ENCODE data around the gene U2AF1L4. TPM values are rescaled to one million over a fixed set of nuclear protein-coding genes. Genes with fewer than 3 reads are reported as not detected.
A peak's percentile ranks its signal among the peaks of the same experiment; 100 is the strongest.

Gene U2AF1L4
- total and polyA plus RNA-seq, 7 donors, result 12.7 to 53.5 (median 18.2) TPM

DNA sequence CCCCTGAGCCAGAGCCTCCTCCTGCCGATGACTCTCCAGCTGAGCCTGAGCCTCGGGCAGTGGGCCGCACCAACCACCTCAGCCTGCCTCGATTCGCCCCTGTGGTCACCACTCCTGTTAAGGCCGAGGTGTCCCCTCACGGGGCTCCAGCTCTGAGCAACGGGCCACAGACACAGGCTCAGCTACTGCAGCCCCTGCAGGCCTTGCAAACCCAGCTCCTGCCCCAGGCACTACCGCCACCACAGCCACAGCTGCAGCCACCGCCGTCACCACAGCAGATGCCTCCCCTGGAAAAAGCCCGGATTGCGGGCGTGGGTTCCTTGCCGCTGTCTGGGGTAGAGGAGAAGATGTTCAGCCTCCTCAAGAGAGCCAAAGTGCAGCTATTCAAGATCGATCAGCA is 23.8 kb downstream of the U2AF1L4 start:
- WGBS, 2 donors, result 95 to 96% methylated on average over 16 of the region's 16 CpGs
- no peaks in the 10 kb centered on the region for H3K9me3 ChIP-seq
- H3K36me3 ChIP-seq, result peaks cover 41 to 69% (median 48%) of the 10 kb centered on the region in 4 donors
- H3K4me3 ChIP-seq, result no peak overlapping the region
- H3K4me1 ChIP-seq, result peaks cover 0 to 23% (median 16%) of the 10 kb centered on the region in 4 donors
- no peak overlapping the region for H3K27ac ChIP-seq
- H3K27me3 ChIP-seq, result no peaks in the 10 kb centered on the region
- intact Hi-C loops (cut with DNase I), result no loop called here
- TF ChIP-seq, protein P1, sequence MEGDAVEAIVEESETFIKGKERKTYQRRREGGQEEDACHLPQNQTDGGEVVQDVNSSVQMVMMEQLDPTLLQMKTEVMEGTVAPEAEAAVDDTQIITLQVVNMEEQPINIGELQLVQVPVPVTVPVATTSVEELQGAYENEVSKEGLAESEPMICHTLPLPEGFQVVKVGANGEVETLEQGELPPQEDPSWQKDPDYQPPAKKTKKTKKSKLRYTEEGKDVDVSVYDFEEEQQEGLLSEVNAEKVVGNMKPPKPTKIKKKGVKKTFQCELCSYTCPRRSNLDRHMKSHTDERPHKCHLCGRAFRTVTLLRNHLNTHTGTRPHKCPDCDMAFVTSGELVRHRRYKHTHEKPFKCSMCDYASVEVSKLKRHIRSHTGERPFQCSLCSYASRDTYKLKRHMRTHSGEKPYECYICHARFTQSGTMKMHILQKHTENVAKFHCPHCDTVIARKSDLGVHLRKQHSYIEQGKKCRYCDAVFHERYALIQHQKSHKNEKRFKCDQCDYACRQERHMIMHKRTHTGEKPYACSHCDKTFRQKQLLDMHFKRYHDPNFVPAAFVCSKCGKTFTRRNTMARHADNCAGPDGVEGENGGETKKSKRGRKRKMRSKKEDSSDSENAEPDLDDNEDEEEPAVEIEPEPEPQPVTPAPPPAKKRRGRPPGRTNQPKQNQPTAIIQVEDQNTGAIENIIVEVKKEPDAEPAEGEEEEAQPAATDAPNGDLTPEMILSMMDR (IDR thresholded peaks at IDR 0.05), result no peak
- TF ChIP-seq POLR2AphosphoS5 (IDR thresholded peaks at IDR 0.05) (no peak), POLR2A (IDR thresholded peaks at IDR 0.05) (no peak), EP300 (IDR thresholded peaks at IDR 0.05) (no peak)
- DNase-seq, result no peak

DNA sequence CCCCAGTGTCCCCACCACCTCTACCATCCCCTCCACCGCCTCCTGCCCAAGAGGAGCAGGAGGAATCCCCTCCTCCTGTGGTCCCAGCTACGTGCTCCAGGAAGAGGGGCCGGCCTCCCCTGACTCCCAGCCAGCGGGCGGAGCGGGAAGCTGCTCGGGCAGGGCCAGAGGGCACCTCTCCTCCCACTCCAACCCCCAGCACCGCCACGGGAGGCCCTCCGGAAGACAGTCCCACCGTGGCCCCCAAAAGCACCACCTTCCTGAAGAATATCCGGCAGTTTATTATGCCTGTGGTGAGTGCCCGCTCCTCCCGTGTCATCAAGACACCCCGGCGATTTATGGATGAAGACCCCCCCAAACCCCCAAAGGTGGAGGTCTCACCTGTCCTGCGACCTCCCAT is 24.6 kb downstream of the U2AF1L4 start:
- Histone ChIP-seq H3K27me3 (no peaks in the 10 kb centered on the region), H3K9me3 (no peaks in the 10 kb centered on the region), H3K36me3 (peaks cover 34 to 62% (median 41%) of the 10 kb centered on the region in 4 donors), H3K4me3 (no peak overlapping the region), H3K27ac (no peak overlapping the region), H3K4me1 (peaks cover 0 to 30% (median 23%) of the 10 kb centered on the region in 4 donors)
- WGBS, 2 donors, result 91 to 94% methylated on average over 17 of the region's 17 CpGs
- intact Hi-C loops (cut with DNase I), result no loop called here
- TF ChIP-seq, protein P1 (IDR thresholded peaks at IDR 0.05), result no peak
- TF ChIP-seq POLR2AphosphoS5 (IDR thresholded peaks at IDR 0.05) (no peak), POLR2A (IDR thresholded peaks at IDR 0.05) (no peak), EP300 (IDR thresholded peaks at IDR 0.05) (no peak)
- no peak for DNase-seq

DNA sequence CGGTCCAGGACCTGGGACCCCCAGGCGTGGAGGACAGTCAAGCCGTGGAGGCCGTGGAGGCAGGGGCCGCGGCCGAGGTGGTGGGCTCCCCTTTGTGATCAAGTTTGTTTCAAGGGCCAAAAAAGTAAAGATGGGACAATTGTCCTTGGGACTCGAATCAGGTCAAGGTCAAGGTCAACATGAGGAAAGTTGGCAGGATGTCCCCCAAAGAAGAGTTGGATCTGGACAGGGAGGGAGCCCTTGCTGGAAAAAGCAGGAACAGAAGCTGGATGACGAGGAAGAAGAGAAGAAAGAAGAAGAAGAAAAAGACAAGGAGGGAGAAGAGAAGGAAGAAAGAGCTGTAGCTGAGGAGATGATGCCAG is 25.1 kb downstream of the U2AF1L4 start:
- TF ChIP-seq EP300 (IDR thresholded peaks at IDR 0.05), result no peak
- TF ChIP-seq, protein P1 (IDR thresholded peaks at IDR 0.05), result no peak
- no peak for TF ChIP-seq POLR2AphosphoS5 (IDR thresholded peaks at IDR 0.05)
- TF ChIP-seq POLR2A (IDR thresholded peaks at IDR 0.05), result no peak
- WGBS, 2 donors, result 92 to 94% methylated on average over 9 of the region's 9 CpGs
- intact Hi-C loops (cut with DNase I), result no loop called here
- H3K36me3 ChIP-seq, result peaks cover 29 to 57% (median 36%) of the 10 kb centered on the region in 4 donors
- H3K27me3 ChIP-seq, result no peaks in the 10 kb centered on the region
- no peak overlapping the region for H3K4me3 ChIP-seq
- H3K27ac ChIP-seq, result no peak overlapping the region
- H3K9me3 ChIP-seq, result no peaks in the 10 kb centered on the region
- DNase-seq, result no peak
- H3K4me1 ChIP-seq, result peaks cover 0 to 33% (median 28%) of the 10 kb centered on the region in 4 donors

DNA sequence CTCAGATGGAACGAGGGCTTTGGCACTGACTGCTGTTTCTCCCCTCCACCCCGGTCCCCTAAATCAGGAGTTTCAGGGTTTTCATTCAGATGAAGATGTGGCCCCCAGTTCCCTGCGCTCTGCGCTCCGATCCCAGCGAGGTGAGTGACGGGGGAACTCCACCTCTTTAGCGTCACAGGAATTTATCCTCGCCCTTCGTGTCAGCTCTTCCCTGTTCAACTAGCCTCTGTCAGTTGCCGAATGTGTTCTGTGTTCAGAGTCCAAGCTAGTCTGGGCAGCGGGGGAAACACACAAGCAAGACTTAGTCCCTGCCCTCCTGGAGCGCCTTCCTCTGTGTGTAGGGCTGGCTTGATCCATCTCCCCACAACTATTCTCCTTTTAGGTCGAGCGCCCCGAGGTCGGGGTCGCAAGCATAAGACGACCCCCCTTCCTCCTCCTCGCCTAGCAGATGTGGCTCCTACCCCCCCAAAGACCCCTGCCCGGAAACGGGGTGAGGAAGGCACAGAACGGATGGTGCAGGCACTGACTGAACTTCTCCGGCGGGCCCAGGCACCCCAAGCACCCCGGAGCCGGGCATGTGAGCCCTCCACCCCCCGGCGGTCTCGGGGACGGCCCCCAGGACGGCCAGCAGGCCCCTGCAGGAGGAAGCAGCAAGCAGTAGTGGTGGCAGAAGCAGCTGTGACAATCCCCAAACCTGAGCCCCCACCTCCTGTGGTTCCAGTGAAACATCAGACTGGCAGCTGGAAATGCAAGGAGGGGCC is 25.6 kb downstream of the U2AF1L4 start:
- Histone ChIP-seq H3K27me3 (no peaks in the 10 kb centered on the region), H3K4me3 (peak overlapping the region in 1 of 4 donors; percentile 85), H3K9me3 (no peaks in the 10 kb centered on the region), H3K27ac (peak overlapping the region; percentile 88 to 97 (median 93)), H3K36me3 (peaks cover 23 to 52% (median 30%) of the 10 kb centered on the region in 4 donors), H3K4me1 (peaks cover 0 to 33% (median 28%) of the 10 kb centered on the region in 4 donors)
- no peak for DNase-seq
- WGBS, 2 donors, result 91 to 92% methylated on average over 32 of the region's 32 CpGs
- no peak for TF ChIP-seq POLR2AphosphoS5 (IDR thresholded peaks at IDR 0.05)
- intact Hi-C loops (cut with DNase I), result loop anchor here (2.0 to 5.0 kb wide), 2 partner anchors 21 to 92 kb away; partner anchors contain the start of gene RBM42

DNA sequence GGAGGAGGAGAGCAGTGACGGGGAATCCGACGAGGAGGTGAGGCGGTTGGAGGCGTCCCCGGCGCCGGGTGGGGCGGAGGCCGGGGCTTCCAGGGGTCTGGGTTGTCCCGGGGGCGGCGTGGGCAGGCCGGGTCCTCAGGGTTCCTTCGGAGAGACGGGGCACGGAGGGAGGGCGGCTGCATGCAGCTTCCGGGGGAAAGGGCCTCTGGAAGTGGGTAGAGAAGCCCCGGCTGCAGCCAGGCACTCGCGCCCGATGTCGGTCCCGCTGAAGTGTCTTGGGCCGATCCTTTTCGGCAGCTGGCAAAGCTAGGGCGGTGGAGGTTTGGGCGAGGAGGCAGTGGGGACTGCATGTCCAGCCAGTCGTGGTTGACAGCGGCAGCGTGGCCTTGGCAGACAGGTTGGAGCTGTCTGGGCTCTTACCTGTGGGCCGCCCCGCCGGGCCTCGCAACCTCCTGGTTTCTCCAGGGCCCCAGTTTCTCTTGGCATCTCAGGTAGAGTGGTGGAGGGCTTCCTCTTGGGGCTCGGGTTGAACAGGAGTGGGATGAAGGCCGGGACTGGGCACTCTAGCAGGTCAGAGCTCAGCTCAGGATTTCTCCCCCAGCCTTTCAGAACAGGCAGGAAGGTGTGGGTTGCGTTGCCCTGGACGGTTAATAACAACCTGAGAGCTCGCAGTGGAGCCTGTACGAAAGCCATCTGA is 26.7 kb downstream of the U2AF1L4 start:
- TF ChIP-seq, protein P1 (IDR thresholded peaks at IDR 0.05), result no peak
- TF ChIP-seq EP300 (IDR thresholded peaks at IDR 0.05), result no peak
- no peak for TF ChIP-seq POLR2A (IDR thresholded peaks at IDR 0.05)
- Histone ChIP-seq H3K4me3 (peak overlapping the region; percentile 85 to 99 (median 94)), H3K27ac (peak overlapping the region; percentile 88 to 97 (median 93)), H3K27me3 (no peaks in the 10 kb centered on the region), H3K4me1 (peaks cover 0 to 33% (median 28%) of the 10 kb centered on the region in 4 donors), H3K36me3 (peaks cover 13 to 41% (median 20%) of the 10 kb centered on the region in 4 donors), H3K9me3 (no peaks in the 10 kb centered on the region)
- WGBS, 2 donors, result 0 to 1% methylated on average over 42 of the region's 42 CpGs
- intact Hi-C loops (cut with DNase I), result loop anchor here (2.0 to 5.0 kb wide), 2 partner anchors 22 to 91 kb away; partner anchors contain the start of gene RBM42
- no peak for DNase-seq

All from sigmoid colon (tissue), 7 donors.